Esophagus muscularis mucosa (tissue), 4 donors: ENCODE measurements around the gene IPCEF1.

Experiments used
- EP300 ChIP-seq: sonication (generic); formaldehyde crosslinking; IDR thresholded peaks from one replicate; pipeline ENCODE4 v1.6.1; 2017; ENCODE audit warnings: antibody characterized with exemption
- POLR2A ChIP-seq: fragments of 450-650 bp; IDR thresholded peaks from one replicate; pipeline ENCODE4 v1.6.1; 2017; ENCODE audit warnings: antibody characterized with exemption, moderate library complexity, mild to moderate bottlenecking, low read depth
- POLR2AphosphoS5 ChIP-seq, 2 donors: sonication (generic); formaldehyde crosslinking; IDR thresholded peaks; one replicate each; pipeline ENCODE4 v1.6.1; 2017; ENCODE audit warnings: antibody characterized with exemption in 2 of 2
- TF ChIP-seq, protein P1 (sequence below), 3 experiments: fragments of 200-600 bp in 2 of 3; fragments of 450-650 bp in 1 of 3; sonication (generic) in 2 of 3; IDR thresholded peaks; one replicate each; pipeline ENCODE4 v1.5.1; 2017 to 2019; ENCODE audit warnings: antibody characterized with exemption in 3 of 3, mild to moderate bottlenecking in 2 of 3, moderate library complexity in 1 of 3

DNA sequence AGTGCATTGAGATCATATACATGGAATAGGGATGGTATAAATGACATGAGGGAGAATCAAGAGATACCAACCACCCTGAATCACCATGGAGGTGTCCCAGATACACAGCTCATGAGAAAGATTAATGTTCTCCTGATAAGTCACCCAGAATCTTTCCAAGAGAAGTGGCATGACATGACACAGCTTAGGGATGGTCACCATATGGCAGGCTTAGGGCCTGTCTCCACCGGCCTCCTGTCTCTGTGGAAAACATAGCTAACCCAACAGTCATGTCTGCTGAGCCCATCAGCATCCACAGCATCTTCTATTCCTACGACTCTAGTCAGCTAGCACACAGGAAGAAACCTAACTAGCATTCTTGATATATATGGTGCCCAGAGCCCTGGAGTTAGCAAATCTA, 133.3 kb downstream of the IPCEF1 start:
- TF ChIP-seq, protein P1, sequence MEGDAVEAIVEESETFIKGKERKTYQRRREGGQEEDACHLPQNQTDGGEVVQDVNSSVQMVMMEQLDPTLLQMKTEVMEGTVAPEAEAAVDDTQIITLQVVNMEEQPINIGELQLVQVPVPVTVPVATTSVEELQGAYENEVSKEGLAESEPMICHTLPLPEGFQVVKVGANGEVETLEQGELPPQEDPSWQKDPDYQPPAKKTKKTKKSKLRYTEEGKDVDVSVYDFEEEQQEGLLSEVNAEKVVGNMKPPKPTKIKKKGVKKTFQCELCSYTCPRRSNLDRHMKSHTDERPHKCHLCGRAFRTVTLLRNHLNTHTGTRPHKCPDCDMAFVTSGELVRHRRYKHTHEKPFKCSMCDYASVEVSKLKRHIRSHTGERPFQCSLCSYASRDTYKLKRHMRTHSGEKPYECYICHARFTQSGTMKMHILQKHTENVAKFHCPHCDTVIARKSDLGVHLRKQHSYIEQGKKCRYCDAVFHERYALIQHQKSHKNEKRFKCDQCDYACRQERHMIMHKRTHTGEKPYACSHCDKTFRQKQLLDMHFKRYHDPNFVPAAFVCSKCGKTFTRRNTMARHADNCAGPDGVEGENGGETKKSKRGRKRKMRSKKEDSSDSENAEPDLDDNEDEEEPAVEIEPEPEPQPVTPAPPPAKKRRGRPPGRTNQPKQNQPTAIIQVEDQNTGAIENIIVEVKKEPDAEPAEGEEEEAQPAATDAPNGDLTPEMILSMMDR (IDR thresholded peaks at IDR 0.05): no peak
- no peak for TF ChIP-seq POLR2AphosphoS5 (IDR thresholded peaks at IDR 0.05)
- TF ChIP-seq POLR2A: no peak
- no peak for TF ChIP-seq EP300
